GM21515 (cell line): ENCODE data around the gene EFNB2.
A peak's percentile ranks its signal among the peaks of the same experiment; 100 is the strongest.

Experiments used
- ATAC-seq: cut with Tn5 transposase; IDR thresholded peaks from one replicate; pipeline ENCODE4 v1.9.1; 2021; ENCODE audit not compliant: unreplicated experiment

Gene EFNB2

GRCh38 chr13:106535552-106536243, at the start of gene EFNB2:
EFNB2 (minus strand) TSS chr13:106535662; CDS start chr13:106534964, 698 bp downstream.
- ATAC-seq = peak; percentile 96

- no peak for ATAC-seq
Observed at GRCh38 chr13:106581225-106581624, 45.8 kb upstream of the EFNB2 start.

- ATAC-seq = no peak
Observed at GRCh38 chr13:106575896-106576295, 40.4 kb upstream of the EFNB2 start.

GRCh38 chr13:106573868-106574267, 38.4 kb upstream of the EFNB2 start:
- no peak for ATAC-seq

- no peak for ATAC-seq
Observed at GRCh38 chr13:106573284-106573846, 37.9 kb upstream of the EFNB2 start.

GRCh38 chr13:106570299-106570852, 34.9 kb upstream of the EFNB2 start:
- ATAC-seq = no peak

GRCh38 chr13:106569233-106570095, 34.0 kb upstream of the EFNB2 start:
- no peak for ATAC-seq

- peak; percentile 31 for ATAC-seq
Observed at GRCh38 chr13:106568299-106569003, 33.0 kb upstream of the EFNB2 start.

GRCh38 chr13:106567474-106568298, 32.2 kb upstream of the EFNB2 start, which contains the start of gene ARGLU1:
ARGLU1 (minus strand) TSS chr13:106568137; CDS start chr13:106567919, 218 bp downstream.
- peak; percentile 72 for ATAC-seq

GRCh38 chr13:106566641-106567473, 31.4 kb upstream of the EFNB2 start:
- peak; percentile 49 for ATAC-seq

GRCh38 chr13:106565127-106565775, 29.8 kb upstream of the EFNB2 start:
- no peak for ATAC-seq

GRCh38 chr13:106562301-106562700, 26.8 kb upstream of the EFNB2 start:
- no peak for ATAC-seq

GRCh38 chr13:106561551-106562170, 26.2 kb upstream of the EFNB2 start:
- peak; percentile 73 for ATAC-seq

- ATAC-seq = no peak
Observed at GRCh38 chr13:106560821-106561220, 25.4 kb upstream of the EFNB2 start.

GRCh38 chr13:106558527-106558926, 23.1 kb upstream of the EFNB2 start:
- no peak for ATAC-seq

GRCh38 chr13:106555631-106556328, 20.3 kb upstream of the EFNB2 start:
- no peak for ATAC-seq

- ATAC-seq = no peak
Observed at GRCh38 chr13:106551751-106552150, 16.3 kb upstream of the EFNB2 start.
